Panc1 (cell line): ENCODE measurements around the gene GRHL1. TPM values are rescaled to one million over a fixed set of nuclear protein-coding genes. Genes with fewer than 3 reads are reported as not detected.

Experiments used
- ATAC-seq: fragments of 200-7000 bp; cut with Tn5 transposase; 2 replicates; pipeline ENCODE4 v1.9.1; 2020; ENCODE audit warnings: mild to moderate bottlenecking, moderate library complexity
- BruUV-seq: library from RNA; stranded (reverse); fragments of 400-500 nt; replicated peaks from 2 replicates; lab custom pipeline; 2021; lab: Mats Ljungman, UMichigan
- CTCF ChIA-PET: fragments of 300-600 bp; sonication (Branson Sonifier 250); formaldehyde crosslinking; loops from one replicate; lab custom pipeline; 2022; ENCODE audit warnings: antibody characterized with exemption; lab: Charles Lee
- POLR2A ChIA-PET: fragments of 300-600 bp; sonication (Branson Sonifier 250); formaldehyde crosslinking; loops from one replicate; lab custom pipeline; 2022; ENCODE audit warnings: antibody characterized with exemption; lab: Charles Lee
- DNase-seq: peaks from one replicate; pipeline ENCODE4 v3.0.0-alpha.2; 2010; ENCODE audit warnings: low read depth, low spot score
- H3K27ac ChIP-seq: 2 replicates; pipeline ENCODE4 v1.5.1; 2011; ENCODE audit warnings: mild to moderate bottlenecking, low read length, inconsistent platforms
- H3K27me3 ChIP-seq: fragments of 200-500 bp; sonication (Bioruptor generic); 2 replicates; pipeline ENCODE4 v1.6.0; 2014; ENCODE audit warnings: low read length, inconsistent platforms; ENCODE audit not compliant: control insufficient read depth, insufficient read depth
- H3K36me3 ChIP-seq: fragments of 200-500 bp; sonication (Bioruptor generic); 2 replicates; pipeline ENCODE4 v1.5.1; 2014; ENCODE audit warnings: inconsistent platforms, mild to moderate bottlenecking, low read length, moderate library complexity; ENCODE audit not compliant: control insufficient read depth, insufficient read depth
- H3K4me1 ChIP-seq: 2 replicates; pipeline ENCODE4 v1.5.1; 2011; ENCODE audit warnings: inconsistent platforms, mild to moderate bottlenecking, low read length, moderate library complexity; ENCODE audit not compliant: control insufficient read depth, insufficient read depth
- H3K4me3 ChIP-seq, 2 experiments: 2 replicates each; pipeline ENCODE4 v1.5.1; 2011 to 2012; ENCODE audit warnings: low read depth in 2 of 2, low read length in 2 of 2, mild to moderate bottlenecking in 2 of 2, inconsistent platforms in 1 of 2, moderate library complexity in 1 of 2
- H3K9me3 ChIP-seq: fragments of 200-500 bp; sonication (Bioruptor generic); 2 replicates; pipeline ENCODE4 v1.5.1; 2014; ENCODE audit warnings: low read depth, mild to moderate bottlenecking, inconsistent platforms, low read length, moderate library complexity; ENCODE audit not compliant: control insufficient read depth, insufficient read depth
- CTCF ChIP-seq: fragments of 450-650 bp; IDR thresholded peaks from 2 replicates; pipeline ENCODE4 v1.5.1; 2017; ENCODE audit warnings: mild to moderate bottlenecking
- POLR2AphosphoS5 ChIP-seq: IDR thresholded peaks from 2 replicates; pipeline ENCODE4 v1.6.1; 2012; ENCODE audit warnings: mild to moderate bottlenecking, low read depth, low read length, moderate library complexity
- REST ChIP-seq, 2 experiments: IDR thresholded peaks; 2 replicates each; pipeline ENCODE4 v1.6.1; 2011 to 2012; ENCODE audit warnings: low read depth in 2 of 2, control low read depth in 1 of 2, low read length in 1 of 2, mild to moderate bottlenecking in 1 of 2, moderate library complexity in 1 of 2; ENCODE audit not compliant: insufficient read depth in 1 of 2
- SIN3A ChIP-seq: IDR thresholded peaks from 2 replicates; pipeline ENCODE4 v1.6.1; 2012; ENCODE audit warnings: low read depth, mild to moderate bottlenecking, low read length, moderate library complexity, borderline replicate concordance; ENCODE audit not compliant: insufficient read depth
- TCF7L2 ChIP-seq: IDR thresholded peaks from 2 replicates; pipeline ENCODE4 v1.6.1; 2011; ENCODE audit warnings: mild to moderate bottlenecking, low read depth, low read length, inconsistent platforms
- in situ Hi-C: cut with HindIII; loops from 2 replicates; pipeline ENCODE4 v1.10.0; 2016; ENCODE audit warnings: low sequenced_read_pairs, low pct_unique_long_range_greater_than_20kb
- intact Hi-C: fragments of 100-400 bp; cut with micrococcal nuclease; formaldehyde crosslinking; loops from one replicate; pipeline ENCODE4 v1.10.0; 2022; ENCODE audit not compliant: unreplicated experiment
- total RNA-seq: library from RNA; stranded (reverse); gene quantifications from one replicate; pipeline ENCODE4 v1.2.1, GENCODE V29; 2021; ENCODE audit not compliant: unreplicated experiment

GRHL1 gene
- total RNA-seq, 1 experiment from 2014 or later: 4.7 TPM

GRCh38 chr2:9990736-9991135 lies 39.2 kb downstream of the GRHL1 start:
- no peak for TF ChIP-seq CTCF
- TF ChIP-seq POLR2AphosphoS5: no peak
- no peak for TF ChIP-seq REST (IDR thresholded peaks at IDR 0.05; ENCODE audit: insufficient read depth in 1 of 2, low read depth in 2 of 2, low read length in 1 of 2)
- TF ChIP-seq TCF7L2: no peak
- ATAC-seq: no peak
- Histone ChIP-seq H3K27ac (no peak overlapping the region), H3K27me3 (no peaks in the 10 kb centered on the region), H3K36me3 (no peaks in the 10 kb centered on the region), H3K4me1 (no peaks in the 10 kb centered on the region), H3K4me3 (no peak overlapping the region), H3K9me3 (no peaks in the 10 kb centered on the region)
- in situ Hi-C loops: no loop called here
- intact Hi-C loops: no loop called here
- BruUV-seq: no TSS peak
- POLR2A ChIA-PET: no interaction called here
- CTCF ChIA-PET: no interaction called here
- DNase-seq: no peak

GRCh38 chr2:9991221-9991620 lies 39.7 kb downstream of the GRHL1 start:
- H3K27me3 ChIP-seq: no peaks in the 10 kb centered on the region
- H3K4me1 ChIP-seq: no peaks in the 10 kb centered on the region
- H3K36me3 ChIP-seq: no peaks in the 10 kb centered on the region
- POLR2A ChIA-PET: no interaction called here
- intact Hi-C loops (no loop called here), in situ Hi-C loops (no loop called here)
- no peak overlapping the region for H3K4me3 ChIP-seq
- TF ChIP-seq SIN3A: no peak
- TF ChIP-seq TCF7L2: no peak
- no peak for TF ChIP-seq CTCF
- CTCF ChIA-PET: no interaction called here
- ATAC-seq (no peak), DNase-seq (no peak)
- BruUV-seq: no TSS peak
- H3K9me3 ChIP-seq: no peaks in the 10 kb centered on the region
- no peak overlapping the region for H3K27ac ChIP-seq
